ENCODE results near the gene TGFB3. TPM values are rescaled to one million over a fixed set of nuclear protein-coding genes. Genes with fewer than 3 reads are reported as not detected.
A peak's percentile ranks its signal among the peaks of the same experiment; 100 is the strongest.

Gene TGFB3
- total RNA-seq, 1 experiment from 2014 or later = 1.7 TPM

DNA sequence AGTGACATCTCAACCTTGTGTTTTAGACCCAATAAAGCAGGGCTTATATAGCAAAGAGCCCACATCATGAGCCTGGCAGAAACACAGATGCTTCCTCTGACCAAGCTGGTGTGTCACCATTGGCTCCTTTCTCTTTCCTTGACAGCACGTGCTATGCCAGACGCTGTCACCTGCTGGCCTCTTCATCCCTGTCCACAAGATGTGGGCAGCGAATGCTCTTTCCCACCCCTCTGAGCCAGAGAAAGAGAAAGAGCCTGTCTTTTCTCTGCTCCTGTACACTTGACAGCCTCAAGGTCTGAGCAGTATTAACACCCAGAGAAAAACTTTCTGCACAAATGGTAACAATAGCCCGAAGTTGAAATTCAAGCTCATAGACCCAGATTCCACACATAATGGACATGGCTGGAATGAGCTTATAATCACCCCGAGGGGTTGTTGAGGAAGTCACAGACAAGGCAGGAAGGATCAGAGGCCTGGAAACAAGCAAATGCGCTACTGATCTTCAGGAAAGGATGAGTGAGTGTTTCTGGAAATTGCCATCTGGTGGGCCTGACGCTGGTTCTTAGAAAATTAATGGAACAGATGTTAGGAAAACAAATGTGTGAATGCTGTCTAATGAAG is 8.9 kb downstream of the TGFB3 start (continued):
- no peak for TF ChIP-seq AR (CRISPR knock-in tag; IDR thresholded peaks at IDR 0.05)
- no peak for TF ChIP-seq USF2 (CRISPR knock-in tag; IDR thresholded peaks at IDR 0.05)
- TF ChIP-seq NFYB (CRISPR knock-in tag; conservative IDR thresholded peaks at IDR 0.05; ENCODE audit: low read depth) = no peak
- TF ChIP-seq ATF6 (CRISPR knock-in tag; IDR thresholded peaks at IDR 0.05) = no peak

DNA sequence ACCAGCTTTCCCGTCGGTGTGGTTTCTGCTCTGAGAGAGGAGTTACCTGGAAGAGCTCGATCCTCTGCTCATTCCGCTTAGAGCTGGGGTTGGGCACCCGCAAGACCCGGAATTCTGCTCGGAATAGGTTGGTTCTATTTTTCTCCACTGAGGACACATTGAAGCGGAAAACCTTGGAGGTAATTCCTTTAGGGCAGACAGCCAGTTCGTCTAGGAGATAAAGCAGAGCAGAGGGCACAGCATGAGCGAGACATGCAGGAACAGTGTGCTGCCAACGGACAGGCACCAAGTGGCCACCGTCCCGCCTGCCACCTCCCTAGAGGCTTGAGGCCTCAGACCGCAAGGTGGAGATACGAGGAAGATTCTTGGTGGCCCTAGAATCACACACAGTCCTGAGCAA is 10.3 kb downstream of the TGFB3 start:
- TF ChIP-seq, protein P1, sequence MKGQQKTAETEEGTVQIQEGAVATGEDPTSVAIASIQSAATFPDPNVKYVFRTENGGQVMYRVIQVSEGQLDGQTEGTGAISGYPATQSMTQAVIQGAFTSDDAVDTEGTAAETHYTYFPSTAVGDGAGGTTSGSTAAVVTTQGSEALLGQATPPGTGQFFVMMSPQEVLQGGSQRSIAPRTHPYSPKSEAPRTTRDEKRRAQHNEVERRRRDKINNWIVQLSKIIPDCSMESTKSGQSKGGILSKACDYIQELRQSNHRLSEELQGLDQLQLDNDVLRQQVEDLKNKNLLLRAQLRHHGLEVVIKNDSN (CRISPR knock-in tag; IDR thresholded peaks at IDR 0.05) = no peak
- no peak for TF ChIP-seq OVOL2 (CRISPR knock-in tag; IDR thresholded peaks at IDR 0.05; ENCODE audit: borderline replicate concordance)
- TF ChIP-seq, protein P2, sequence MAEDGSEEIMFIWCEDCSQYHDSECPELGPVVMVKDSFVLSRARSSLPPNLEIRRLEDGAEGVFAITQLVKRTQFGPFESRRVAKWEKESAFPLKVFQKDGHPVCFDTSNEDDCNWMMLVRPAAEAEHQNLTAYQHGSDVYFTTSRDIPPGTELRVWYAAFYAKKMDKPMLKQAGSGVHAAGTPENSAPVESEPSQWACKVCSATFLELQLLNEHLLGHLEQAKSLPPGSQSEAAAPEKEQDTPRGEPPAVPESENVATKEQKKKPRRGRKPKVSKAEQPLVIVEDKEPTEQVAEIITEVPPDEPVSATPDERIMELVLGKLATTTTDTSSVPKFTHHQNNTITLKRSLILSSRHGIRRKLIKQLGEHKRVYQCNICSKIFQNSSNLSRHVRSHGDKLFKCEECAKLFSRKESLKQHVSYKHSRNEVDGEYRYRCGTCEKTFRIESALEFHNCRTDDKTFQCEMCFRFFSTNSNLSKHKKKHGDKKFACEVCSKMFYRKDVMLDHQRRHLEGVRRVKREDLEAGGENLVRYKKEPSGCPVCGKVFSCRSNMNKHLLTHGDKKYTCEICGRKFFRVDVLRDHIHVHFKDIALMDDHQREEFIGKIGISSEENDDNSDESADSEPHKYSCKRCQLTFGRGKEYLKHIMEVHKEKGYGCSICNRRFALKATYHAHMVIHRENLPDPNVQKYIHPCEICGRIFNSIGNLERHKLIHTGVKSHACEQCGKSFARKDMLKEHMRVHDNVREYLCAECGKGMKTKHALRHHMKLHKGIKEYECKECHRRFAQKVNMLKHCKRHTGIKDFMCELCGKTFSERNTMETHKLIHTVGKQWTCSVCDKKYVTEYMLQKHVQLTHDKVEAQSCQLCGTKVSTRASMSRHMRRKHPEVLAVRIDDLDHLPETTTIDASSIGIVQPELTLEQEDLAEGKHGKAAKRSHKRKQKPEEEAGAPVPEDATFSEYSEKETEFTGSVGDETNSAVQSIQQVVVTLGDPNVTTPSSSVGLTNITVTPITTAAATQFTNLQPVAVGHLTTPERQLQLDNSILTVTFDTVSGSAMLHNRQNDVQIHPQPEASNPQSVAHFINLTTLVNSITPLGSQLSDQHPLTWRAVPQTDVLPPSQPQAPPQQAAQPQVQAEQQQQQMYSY (CRISPR knock-in tag; IDR thresholded peaks at IDR 0.05) = peak; percentile 63
- no peak for TF ChIP-seq USF2 (CRISPR knock-in tag; IDR thresholded peaks at IDR 0.05)
- CTCF ChIA-PET = interaction anchor here (1.3 kb wide), 1 partner anchor 11 kb away, joined by 7 read pairs; the partner anchor contains the start of gene TGFB3
- Mint-ChIP-seq H3K36me3 (no peaks in the 10 kb centered on the region), H3K27me3 (ENCODE audit: low read depth) (no peaks in the 10 kb centered on the region), H3K9me3 (0 out of 2 replicates have a peak, but pooled peaks cover under 1% of the 10 kb centered on the region), H3K27ac (no peak overlapping the region), H3K4me3 (no peak overlapping the region), H3K4me1 (peaks cover 13% of the 10 kb centered on the region)
- no peak for ATAC-seq
- POLR2A ChIA-PET = no interaction called here
- DNase-seq (ENCODE audit: low spot score) = no peak

DNA sequence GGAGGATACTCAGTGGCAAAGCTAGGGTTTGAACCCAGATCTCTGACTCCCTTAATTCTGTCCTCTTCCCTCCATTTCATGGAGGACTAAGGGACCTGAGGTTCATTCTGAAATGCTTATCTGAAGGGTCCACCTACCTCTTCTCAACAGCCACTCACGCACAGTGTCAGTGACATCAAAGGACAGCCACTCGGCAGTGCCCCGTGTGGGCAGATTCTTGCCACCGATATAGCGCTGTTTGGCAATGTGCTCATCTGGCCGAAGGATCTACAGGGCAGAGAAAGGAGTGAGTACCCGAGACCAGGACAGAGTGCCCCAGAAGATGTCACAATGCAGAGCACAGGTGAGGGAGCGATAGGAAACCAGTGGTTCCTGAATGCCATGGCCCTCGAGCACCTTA is 10.8 kb downstream of the TGFB3 start:
- Mint-ChIP-seq H3K9me3 (0 out of 2 replicates have a peak, but pooled peaks cover 4% of the 10 kb centered on the region), H3K27ac (no peak overlapping the region), H3K27me3 (ENCODE audit: low read depth) (no peaks in the 10 kb centered on the region), H3K4me3 (no peak overlapping the region), H3K4me1 (peaks cover 11% of the 10 kb centered on the region), H3K36me3 (no peaks in the 10 kb centered on the region)
- CTCF ChIA-PET = interaction anchor here (1.3 to 1.4 kb wide), 2 partner anchors 11 to 64 kb away, joined by 6 to 7 read pairs; partner anchors contain the start of gene TGFB3
- POLR2A ChIA-PET = no interaction called here
- no peak for TF ChIP-seq ZNF263 (CRISPR knock-in tag; IDR thresholded peaks at IDR 0.05; ENCODE audit: low read depth)
- TF ChIP-seq ZBTB43 (CRISPR knock-in tag; IDR thresholded peaks at IDR 0.05) = no peak
- TF ChIP-seq E2F1 (CRISPR knock-in tag; IDR thresholded peaks at IDR 0.05) = no peak
- no peak for TF ChIP-seq NFATC4 (CRISPR knock-in tag; IDR thresholded peaks at IDR 0.05)
- no peak for TF ChIP-seq NR2C2 (CRISPR knock-in tag; IDR thresholded peaks at IDR 0.05)
- no peak for TF ChIP-seq RORB (CRISPR knock-in tag; IDR thresholded peaks at IDR 0.05)
- TF ChIP-seq ZNF423 (CRISPR knock-in tag; IDR thresholded peaks at IDR 0.05) = no peak
- TF ChIP-seq CREB1 (CRISPR knock-in tag; IDR thresholded peaks at IDR 0.05) = no peak
- TF ChIP-seq MAX (CRISPR knock-in tag; IDR thresholded peaks at IDR 0.05) = no peak
- ATAC-seq (peak; percentile 69), DNase-seq (ENCODE audit: low spot score) (no peak)

Measured in WTC11 (cell line).